ENCODE measurements around the gene SMAD3.
"Not testable (repeated sequence)": the region's sequence is repeated elsewhere in the genome, so short reads cannot be mapped to it uniquely, and the experiment has no call there.

The SMAD3 gene

GRCh38 chr15:67146234-67146633 lies 80.8 kb downstream of the SMAD3 start:
- DNase-seq = no peak

- DNase-seq = peak; percentile 63
Measured at GRCh38 chr15:67146875-67147381, 81.5 kb downstream of the SMAD3 start.

GRCh38 chr15:67147396-67147949 lies 82.1 kb downstream of the SMAD3 start:
- DNase-seq = no peak

- peak; percentile 13 for DNase-seq
Measured at GRCh38 chr15:67148196-67148701, 82.8 kb downstream of the SMAD3 start.

- no peak for DNase-seq
Measured at GRCh38 chr15:67149068-67149772, 83.8 kb downstream of the SMAD3 start.

- no peak for DNase-seq
Measured at GRCh38 chr15:67149773-67150022, 84.3 kb downstream of the SMAD3 start.

GRCh38 chr15:67150023-67150860 lies 84.8 kb downstream of the SMAD3 start:
- DNase-seq = peak; percentile 70

- no peak for DNase-seq
Measured at GRCh38 chr15:67152429-67152828, 87.0 kb downstream of the SMAD3 start.

- not testable (repeated sequence) for DNase-seq
Measured at GRCh38 chr15:67153044-67153443, 87.6 kb downstream of the SMAD3 start.

GRCh38 chr15:67154249-67154648 lies 88.8 kb downstream of the SMAD3 start:
- no peak for DNase-seq

GRCh38 chr15:67156426-67156825 lies 91.0 kb downstream of the SMAD3 start:
- no peak for DNase-seq

GRCh38 chr15:67156834-67157233 lies 91.4 kb downstream of the SMAD3 start:
- DNase-seq = no peak

GRCh38 chr15:67157521-67158252 lies 92.3 kb downstream of the SMAD3 start:
- no peak for DNase-seq

- no peak for DNase-seq
Measured at GRCh38 chr15:67158367-67158766, 93.0 kb downstream of the SMAD3 start.

- no peak for DNase-seq
Measured at GRCh38 chr15:67161412-67161811, 96.0 kb downstream of the SMAD3 start.

- no peak for DNase-seq
Measured at GRCh38 chr15:67161881-67162280, 96.5 kb downstream of the SMAD3 start.

- no peak for DNase-seq
Measured at GRCh38 chr15:67163180-67163579, 97.8 kb downstream of the SMAD3 start.

- DNase-seq = no peak
Measured at GRCh38 chr15:67164401-67164791, 99.0 kb downstream of the SMAD3 start.

GRCh38 chr15:67164811-67165253 lies 99.4 kb downstream of the SMAD3 start:
- no peak for DNase-seq

- DNase-seq = no peak
Measured at GRCh38 chr15:67165254-67166253, 100.2 kb downstream of the SMAD3 start.

- no peak for DNase-seq
Measured at GRCh38 chr15:67166280-67167009, 101.0 kb downstream of the SMAD3 start.
